ENCODE data around the gene GRIK3.
"Not testable (repeated sequence)": the region's sequence is repeated elsewhere in the genome, so short reads cannot be mapped to it uniquely, and the experiment has no call there.

The GRIK3 gene

DNA sequence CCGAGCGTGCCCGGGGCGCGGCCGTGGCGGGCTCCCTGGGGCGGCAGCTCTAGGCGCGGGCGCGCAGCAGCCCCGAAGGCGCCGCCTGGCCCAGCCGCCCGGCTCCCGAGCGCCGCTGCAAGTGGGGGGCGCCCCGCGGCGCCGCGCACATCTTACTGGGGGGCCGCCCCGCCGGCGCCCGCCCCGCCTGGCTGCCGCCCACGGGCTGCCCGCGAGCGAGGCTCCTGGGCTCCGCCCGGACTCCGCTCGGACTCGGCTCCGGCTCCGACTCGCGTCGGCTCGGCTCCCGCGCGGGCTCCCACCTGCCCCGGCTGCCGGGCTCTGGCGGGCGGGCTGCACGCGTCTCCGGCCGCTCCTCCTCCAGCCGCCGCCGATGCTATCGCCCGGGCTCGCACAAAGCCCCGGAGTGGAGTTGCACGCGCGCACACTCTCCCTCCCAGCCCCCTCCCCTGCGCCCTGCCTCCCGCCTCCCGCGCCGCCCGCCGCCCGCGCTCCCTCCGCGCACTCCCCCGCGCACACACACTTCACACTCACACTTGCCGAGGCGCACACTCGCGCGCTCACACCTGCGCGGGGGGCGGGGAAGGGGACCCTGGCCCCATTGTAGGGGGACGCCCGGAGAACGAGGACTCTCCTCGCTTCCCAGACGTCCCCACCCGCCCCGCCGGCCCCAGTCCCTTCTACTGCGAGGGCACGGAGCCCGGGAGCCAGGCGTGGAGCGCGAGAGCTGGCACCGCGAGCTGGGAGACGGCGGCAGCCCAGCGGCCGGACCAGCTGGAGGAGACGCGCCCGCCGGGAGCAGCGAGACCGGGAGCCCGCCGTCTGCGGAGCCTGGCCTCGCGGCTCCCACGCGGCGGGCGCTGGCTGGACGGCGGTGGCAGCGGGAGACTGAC is at the start of gene GRIK3:
Gene GRIK3 (minus strand): TSS at position 395 of the 893 bp plus-strand sequence. CDS start 407 bp downstream, outside the sequence.
- no peak for DNase-seq

DNA sequence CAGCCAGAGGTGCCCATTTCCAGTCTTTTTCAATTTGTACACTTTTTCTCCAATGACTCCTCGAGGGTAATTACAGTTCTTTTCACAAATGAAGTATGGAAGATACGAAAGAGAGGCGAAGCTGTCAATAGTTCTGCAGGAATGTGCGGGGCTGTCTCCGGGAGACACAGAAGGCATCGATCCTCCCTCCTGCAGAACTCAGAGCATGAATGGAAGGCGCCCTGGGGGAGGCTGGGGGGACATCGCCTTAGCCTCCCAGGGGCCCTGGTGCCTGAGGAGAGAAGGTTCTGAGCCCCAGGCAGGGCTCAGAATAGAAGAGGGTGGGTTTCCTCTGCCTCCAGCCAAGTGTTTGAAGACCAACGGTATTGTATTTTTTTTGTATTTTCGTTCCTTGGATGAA is 49.7 kb upstream of the GRIK3 start:
- DNase-seq = no peak

DNA sequence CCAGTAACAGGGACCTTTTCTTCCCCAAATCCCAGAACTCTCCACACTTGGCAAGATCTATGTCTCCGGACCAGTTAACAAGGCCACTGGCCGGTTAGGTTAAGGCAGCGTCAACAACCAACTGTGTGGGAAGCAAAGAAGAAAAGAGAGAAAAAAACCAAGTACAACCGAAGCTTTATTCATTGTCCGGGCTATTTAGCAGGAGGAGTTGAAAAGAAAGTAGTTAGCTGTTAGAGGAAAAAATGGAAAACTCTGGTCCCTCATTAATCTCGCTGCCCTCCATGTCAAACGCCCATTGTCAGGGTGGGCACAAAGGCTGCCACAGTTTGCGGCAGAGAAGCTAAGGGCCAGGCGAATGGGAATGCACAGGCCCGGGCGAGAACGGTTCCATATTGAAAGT is 49.3 kb upstream of the GRIK3 start:
- DNase-seq = no peak

DNA sequence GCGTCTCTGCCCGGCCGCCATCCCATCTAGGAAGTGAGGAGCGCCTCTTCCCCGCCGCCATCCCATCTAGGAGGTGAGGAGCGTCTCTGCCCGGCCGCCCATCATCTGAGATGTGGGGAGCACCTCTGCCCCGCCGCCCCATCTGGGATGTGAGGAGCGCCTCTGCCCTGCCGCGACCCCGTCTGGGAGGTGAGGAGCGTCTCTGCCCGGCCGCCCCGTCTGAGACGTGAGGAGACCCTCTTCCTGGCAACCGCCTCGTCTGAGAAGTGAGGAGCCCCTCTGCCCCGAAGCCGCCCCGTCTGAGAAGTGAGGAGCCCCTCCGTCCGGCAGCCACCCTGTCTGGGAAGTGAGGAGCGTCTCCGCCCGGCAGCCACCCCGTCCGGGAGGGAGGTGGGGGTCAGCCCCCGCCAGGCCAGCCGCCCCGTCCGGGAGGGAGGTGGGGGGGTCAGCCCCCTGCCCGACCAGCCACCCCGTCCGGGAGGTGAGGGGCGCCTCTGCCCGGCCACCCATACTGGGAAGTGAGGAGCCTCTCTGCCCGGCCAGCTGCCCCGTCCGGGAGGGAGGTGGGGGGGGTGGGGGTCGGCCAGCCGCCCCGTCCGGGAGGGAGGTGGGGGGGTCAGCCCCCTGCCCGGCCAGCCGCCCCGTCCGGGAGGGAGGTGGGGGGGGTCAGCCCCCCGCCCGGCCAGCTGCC is 46.1 kb upstream of the GRIK3 start:
- DNase-seq = not testable (repeated sequence)

DNA sequence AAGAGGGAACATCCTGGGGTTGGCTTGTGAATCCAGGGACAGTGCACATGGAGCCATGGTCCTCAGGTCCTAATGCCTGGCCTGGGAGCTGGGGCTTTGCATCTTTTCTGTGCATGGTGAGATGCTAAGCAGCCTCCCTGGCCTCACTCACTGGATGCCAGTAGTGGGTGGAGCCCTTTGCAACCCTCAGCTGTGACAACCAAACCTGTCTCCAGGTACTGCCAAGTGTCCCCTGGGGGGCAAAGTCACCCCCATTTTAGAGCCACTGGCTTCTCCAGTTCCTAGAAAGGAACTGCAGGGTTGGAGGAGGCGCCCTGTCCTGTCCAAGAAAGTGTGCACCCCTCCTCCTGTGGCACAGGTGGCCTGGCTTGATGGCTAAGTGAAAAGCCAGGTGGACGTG is 44.6 kb upstream of the GRIK3 start:
- no peak for DNase-seq

DNA sequence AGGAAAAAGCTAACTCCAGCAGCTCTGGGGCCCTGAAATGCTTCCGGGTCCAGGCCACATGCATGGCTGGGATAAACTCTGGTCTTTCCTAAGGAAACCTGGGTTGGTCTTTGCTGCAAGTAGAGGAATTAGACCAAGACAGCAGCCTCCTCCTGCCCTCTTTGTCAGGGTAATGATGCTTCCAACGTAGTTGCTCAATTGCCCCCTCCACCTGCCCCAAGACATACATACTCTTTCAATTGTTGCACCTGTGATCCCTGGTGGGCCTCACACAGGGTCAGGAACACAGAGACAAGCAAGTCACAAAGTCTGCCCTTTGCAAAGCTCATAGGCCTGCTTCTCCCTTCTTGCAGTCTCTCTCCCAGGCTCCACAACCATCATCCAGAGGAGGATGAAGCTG is 41.9 kb upstream of the GRIK3 start:
- DNase-seq = no peak

DNA sequence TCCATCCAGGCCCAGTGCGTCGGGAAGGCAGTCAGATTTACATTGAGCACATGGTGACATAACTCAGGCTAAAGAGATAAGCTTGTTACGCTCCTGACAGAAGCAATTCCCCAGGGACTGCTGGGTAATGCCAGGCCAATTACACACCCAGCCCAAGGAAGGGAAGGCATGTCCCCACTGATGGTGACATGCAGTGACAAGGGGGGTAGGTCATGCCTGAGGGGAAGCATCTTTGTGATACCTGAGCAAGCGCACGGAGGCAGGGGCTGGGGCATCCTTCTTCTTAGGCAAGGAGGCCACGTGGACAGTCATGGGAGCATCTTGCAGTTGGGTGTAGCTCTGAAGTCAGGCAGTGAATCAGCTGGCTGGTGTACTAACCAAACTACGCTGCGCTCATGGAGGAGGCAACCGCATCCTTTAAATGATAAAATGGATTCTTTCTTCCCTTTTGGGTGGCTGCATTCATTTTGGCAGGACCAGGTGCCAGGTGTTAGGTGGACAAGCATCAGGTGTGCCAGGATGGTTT is 39.6 kb upstream of the GRIK3 start:
- DNase-seq = no peak

DNA sequence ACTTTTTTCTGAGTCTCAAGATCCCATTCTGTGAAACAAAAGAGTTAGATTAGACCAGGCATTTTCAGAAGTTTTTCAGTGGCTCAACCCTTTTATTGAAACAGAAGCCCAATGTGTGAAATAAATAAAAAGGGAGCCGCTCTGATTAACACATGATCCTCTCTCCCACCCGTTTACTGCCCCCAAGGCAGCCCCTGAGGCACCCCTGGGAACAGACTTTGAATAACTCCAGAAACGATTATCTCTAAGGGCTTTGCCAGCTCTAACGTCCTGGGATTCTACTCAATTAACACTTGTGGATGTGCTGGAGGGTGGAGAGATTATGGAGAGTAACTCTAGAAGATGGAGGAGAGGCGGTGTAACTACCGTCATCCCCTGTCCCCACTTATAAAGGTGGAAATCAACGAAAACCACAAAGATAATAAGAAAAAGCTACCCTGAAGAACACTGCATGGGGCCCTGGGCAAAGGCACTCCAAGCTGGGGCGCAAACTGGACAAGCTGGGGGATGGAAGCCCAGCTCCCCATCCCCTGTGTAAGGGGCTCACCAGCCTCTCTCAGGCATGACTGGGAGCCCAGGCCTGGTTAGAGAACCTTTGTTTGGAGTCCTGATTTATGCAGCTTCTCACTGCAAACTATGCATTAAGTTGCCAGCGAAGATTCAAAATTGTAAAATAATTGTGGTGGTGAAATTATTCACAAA is 39.0 kb upstream of the GRIK3 start:
- no peak for DNase-seq

DNA sequence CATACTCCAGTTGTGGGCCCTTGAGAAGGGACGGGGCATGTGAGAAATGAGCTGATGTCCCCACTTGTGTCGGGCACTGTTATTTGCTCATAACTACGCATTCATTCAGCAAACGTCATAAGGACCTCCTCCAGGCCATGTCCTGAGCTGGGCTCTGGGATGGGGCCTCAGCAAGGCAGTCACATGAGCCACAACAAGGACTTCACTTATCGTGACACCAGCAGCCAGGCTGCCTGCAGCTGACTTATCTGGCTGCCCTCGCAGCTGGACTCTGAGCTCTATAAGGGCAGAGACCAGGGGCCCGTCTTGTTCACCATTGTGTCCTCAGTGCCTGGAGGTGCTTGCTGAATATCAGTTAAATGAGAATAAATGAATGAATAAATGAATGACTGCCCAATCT is 37.5 kb upstream of the GRIK3 start:
- no peak for DNase-seq

DNA sequence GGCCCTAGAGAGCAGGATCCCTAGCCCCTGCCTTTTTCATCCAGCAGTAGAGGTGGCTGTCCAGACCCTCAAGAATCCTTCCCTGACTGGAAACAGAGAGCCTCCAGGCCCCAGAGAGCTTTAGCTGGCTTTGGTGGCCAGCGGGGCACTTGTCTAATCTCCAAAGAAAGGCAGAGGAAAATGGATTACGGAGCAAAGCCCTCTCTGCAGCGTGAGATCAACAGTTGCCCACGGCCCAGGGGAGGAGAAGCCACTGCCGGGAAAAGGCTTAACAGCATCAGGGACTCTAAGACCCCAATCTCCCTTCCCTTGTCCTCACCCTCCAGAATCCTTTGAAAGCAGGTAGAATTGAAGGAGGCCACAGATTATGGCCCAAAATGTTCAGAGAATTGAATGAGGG is 35.8 kb upstream of the GRIK3 start:
- no peak for DNase-seq

DNA sequence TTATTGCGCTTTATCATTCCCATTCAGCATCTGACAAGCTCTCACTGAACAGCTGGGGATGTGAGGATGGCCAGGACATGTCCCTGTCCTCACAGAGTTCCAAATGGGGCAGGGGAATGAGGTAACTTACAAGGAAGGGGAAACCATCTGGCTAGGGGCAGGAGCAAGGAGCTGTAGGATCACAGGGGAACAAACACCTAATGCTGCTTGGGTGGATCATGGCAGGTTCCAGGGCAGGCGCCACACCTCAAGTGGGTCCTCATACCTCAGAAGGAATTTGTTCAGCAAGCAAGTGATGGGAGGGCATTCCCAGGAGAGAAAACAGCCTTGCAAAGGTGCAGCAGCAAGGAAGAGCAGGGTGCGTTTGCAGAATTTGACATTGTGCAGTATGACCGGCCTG is 35.1 kb upstream of the GRIK3 start:
- no peak for DNase-seq

DNA sequence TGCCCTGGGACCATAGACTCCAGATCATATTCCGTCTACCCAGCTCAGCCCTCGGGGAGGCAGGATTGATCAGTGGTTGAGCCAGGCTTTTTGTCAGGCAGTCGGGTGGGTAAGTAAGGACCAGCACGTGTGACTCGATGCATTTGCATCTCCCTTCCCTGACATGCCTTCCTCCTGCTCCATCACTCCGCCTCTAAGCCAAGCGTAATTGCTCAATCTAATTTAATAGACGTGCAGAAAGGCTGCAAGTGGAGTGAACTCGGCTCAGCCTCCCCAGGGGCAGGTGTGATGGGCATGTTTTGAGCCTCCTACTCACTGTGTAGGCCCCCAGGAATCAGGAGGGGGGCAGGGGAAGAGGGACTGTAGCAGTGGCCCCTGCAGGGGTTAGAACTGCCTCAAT is 34.6 kb upstream of the GRIK3 start:
- no peak for DNase-seq

DNA sequence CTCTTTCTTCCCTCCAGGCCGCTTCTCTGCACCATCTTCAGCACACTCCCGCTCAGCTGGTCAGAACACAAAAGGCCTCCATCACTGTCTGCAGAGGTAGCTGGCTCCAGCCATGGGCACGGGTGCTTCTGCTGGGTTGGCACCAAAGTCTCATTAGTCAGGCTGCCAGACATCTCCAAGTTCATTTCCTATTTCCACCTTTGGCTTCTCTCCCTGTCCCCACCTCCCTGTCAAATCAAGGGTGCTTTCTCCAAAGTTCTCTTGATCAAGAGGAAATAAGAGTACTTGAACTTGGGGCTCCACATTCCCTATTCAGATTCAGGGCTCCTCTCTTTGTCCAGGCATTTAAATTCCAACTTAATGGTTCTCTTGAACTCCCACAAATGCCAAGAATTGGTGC is 33.9 kb upstream of the GRIK3 start:
- DNase-seq = no peak

DNA sequence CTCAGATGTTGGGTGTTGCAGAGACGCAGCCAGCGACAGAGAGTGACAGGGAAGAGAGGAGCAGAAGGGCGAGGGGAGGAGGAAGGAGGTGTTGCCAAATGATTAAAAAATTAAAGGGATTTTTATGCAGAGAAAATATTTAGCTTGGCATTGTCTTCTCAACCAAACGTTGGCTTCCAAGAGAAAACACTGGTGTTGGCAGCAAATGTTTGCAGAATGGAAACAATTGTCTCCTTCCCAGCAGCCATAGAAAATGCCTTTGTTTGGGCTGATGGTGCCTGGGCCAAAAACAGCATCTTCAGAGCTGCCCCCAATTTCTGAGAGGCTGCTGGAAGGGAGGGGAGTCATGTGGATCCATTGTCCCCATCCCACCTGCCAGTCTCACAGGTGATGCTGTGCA is 29.7 kb upstream of the GRIK3 start:
- DNase-seq = no peak

DNA sequence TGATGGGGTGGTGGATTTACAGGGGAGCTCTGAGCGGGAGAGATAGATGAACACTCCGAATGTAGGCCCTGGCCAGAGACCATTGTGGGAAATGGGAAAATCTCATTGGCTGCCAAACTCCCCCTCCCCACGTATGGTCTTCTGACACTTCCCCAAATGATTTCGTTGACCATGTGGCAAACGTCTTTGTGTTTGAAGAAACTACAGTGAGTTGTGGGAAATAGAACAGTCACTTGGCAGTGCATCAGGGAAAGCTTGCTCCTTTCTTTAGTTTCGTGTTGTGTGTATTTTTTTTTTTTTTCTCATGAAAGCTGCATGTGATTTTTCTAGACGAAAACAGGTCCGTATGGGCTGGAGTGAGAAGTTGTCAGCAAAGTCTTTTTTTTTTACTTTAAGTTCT is 25.0 kb upstream of the GRIK3 start:
- no peak for DNase-seq

DNA sequence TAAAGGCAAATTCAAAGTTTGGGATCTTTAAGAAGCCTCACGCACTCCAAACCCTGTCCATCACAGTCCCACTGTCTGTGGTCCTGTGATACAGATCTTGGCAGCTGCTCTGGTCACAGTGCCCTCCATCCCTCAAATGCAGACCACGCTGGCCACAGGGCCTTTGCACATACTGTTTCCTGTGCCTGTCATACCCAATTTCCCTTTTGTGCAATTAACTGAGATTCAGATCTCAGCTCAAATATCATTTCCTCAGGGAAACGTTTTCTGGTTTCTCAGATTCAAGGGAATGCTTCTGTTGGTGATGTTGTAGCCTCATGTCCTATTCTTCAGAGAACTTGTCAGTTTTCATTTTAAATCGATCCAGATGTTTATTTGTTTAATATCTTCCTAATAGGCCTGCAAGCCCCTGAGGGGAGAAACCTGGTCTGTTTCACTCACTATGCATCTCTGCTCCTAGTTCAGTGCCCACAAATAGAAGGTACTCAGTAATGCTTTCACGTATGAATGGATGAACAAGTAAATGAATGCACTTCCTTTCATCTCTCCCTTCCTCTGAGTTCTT is 24.2 kb upstream of the GRIK3 start:
- no peak for DNase-seq

DNA sequence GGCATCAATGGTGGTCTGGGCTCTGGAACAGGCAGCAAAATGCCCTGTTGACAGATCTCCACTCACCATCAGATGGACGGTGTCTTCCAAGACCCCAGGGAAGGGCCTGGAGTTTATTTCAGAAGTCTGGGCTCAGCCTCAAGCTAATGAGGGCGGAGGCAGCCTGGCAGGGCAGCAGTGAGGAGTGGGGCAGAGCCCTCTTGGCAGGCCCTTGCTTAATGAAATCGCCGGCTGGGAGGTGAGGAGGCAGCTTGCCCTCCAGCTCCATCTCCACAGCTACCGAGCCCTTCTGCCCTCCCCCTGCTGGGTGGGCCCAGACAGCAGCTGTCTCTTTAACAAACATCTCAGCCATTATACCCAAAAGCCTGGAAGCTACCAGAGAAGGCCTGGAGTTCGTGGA is 22.0 kb upstream of the GRIK3 start:
- no peak for DNase-seq

DNA sequence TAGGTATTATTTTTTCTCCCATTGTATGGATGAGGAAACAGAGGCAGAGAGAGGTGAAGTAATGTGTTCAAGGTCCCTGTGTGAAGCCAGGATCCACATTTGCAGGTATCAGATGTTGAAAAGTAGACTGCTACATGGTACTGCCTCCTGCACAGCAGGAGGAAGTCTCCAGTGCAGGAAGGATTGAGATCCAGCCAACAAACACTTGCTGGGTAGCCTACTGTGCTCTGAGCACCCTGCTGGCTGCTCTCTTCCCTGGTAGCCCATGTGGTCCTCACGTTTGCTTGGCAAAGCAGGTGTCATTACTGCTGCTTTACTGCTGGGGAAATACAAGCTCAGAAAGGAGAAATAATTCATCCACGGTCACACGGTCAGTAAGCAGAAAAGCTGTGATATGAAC is 21.3 kb upstream of the GRIK3 start:
- no peak for DNase-seq

DNA sequence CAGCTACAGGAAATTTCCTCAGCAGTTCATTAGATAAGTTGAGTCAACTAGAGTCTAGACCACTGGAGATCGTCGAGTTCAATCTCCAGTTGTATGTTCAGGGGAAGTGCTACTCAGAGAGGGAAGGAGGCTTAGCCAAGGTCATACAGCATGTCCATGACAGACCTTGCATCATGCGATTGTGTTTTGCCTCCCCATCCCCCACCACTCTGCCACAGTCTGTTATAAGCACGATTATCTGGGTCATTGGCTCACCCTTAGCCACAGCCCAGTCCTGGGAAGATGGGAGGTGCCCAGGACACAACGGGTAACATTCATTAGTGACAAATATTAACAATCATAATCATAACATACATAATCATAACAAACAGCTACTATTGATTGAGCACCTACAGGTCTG is 18.9 kb upstream of the GRIK3 start:
- DNase-seq = no peak

DNA sequence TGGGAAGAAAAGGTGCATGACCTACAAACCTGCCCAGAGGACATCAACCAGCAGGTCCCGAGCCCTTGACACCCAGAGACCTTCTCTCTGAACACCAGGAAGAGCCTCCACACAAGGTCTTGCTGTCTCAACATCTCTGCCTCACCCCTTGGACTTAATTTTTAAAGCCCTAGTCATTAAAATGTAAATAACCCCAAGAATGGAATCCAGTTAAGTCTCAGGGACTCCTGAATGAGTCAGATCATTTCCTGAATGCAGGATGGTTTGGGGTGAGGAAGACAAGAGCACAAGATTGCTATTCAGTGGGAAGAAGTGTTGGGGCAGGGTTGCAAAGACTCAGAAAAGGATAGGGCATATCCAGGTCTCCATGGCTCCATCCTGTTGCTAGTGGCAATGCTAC is 17.8 kb upstream of the GRIK3 start:
- DNase-seq = no peak

DNA sequence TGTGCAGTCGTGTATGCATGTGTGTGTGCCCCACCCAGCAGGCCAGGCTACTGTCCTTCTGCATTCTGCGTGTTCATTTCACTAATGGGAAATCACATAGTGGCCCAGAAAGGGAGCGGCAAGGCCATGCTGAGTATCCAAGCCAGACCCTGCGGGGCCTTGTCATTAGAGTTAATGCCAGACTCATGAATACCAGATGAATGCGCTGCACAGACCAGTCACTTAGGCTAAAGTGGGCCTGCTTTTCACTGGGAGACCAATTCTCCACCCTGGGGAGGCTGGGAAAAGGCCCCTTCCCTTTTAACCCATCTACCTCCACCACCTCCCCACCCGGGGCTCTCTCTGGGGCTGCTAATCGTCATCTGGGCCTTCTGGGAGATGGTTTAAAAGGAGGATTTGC is 17.0 kb upstream of the GRIK3 start:
- DNase-seq = no peak

DNA sequence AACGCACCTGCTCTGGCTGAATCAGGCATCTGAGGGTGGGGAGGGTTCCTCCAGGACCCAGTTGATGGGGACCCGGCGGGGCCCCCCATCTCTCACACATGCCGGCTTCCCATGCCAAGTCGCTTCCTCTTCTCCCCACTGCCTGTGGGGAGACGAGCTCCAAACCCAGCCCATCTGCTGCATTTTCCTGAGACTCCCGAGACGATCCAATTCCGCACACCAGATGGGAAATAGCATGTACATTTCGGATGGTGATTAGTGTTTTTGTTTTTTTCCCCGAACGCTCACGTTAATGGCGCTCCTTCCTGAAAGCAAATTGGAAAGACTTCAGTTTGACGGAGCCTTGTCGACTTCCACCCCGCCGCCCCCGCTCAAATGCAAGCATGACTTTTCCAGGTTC is 13.2 kb upstream of the GRIK3 start:
- DNase-seq = no peak

DNA sequence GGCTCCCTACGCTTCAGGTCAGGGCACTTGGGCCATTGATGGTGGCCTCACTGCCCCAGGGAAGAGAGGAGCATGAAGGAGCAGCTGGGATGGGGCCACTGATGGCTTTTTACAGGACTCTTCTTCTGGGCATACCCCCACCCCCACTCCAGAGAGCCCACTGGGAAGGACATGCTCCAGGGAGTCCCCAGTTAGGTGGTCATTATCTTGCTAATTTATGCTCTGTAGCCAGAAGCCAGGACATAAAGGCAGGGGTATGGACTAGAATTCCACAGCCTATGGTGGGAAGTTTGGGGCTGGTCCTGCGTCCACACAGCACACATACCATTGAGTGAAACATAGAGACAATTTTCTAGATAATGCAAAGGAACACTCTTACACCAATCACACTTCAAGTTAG is 8.8 kb upstream of the GRIK3 start:
- DNase-seq = no peak

Data from AML-193 (cell line).